NCI-H345 (cell line): ENCODE data around the gene FOXK2.
A peak's percentile ranks its signal among the peaks of the same experiment; 100 is the strongest.

Experiments used
- DNase-seq: peaks from one replicate; lab custom pipeline; 2025; lab: John Stamatoyannopoulos, UW

The FOXK2 gene

DNA sequence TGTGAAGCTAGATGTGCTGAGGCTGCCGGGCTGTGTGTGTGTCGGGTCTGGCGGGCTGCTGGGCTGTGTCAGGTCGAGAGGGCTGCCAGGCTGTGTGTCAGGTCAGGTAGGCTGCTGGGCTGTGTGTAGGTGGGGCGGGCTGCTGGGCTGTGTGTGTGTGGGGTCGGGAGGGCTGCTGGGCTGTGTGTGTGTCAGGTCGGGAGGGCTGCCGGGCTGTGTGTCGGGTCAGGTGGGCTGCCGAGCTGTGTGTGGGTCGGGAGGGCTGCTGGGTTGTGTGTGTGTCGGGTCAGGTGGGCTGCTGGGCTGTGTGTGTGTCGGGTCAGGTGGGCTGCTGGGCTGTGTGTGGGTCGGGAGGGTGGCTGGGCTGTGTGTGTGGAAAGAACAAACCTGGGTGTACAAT, 120.1 kb downstream of the FOXK2 start:
- DNase-seq, result no peak

DNA sequence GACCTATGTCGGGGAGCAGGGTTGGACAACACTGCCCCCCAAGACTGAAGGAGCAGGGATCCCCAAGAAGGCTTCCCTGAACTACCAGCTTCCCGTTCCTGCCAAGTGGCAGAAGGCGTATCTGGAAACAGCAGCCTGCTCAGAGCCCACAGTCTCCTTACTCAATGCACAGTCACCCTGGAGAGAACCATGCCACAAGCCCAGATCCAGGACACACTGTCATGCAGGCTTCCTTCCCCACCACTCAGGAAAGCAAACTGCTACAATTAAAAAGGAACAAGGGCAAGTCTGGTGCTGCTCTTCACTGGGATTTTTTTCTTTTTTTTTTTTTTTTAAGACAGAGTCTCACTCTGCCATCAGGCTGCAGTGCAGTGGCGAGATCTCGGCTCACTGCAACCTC, 120.5 kb downstream of the FOXK2 start:
- no peak for DNase-seq

DNA sequence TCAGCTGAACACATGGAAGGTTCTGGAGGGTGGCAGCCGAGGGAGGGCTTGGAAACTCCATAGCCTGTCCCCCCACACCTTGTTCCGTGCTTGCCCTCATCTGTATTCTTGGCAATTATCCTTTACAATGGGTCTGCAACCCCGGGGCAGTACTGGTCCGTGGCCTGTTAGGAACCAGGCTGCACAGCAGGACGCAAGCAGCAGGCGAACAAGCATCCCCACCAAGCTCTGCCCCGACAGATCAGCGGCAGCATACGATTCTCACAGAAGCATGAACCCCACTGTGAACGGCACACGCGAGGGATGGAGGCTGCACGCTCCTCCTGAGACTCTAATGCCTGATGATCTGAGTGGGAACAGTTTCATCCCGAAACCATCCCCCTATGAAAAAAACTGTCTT, 122.5 kb downstream of the FOXK2 start:
- DNase-seq, result no peak

DNA sequence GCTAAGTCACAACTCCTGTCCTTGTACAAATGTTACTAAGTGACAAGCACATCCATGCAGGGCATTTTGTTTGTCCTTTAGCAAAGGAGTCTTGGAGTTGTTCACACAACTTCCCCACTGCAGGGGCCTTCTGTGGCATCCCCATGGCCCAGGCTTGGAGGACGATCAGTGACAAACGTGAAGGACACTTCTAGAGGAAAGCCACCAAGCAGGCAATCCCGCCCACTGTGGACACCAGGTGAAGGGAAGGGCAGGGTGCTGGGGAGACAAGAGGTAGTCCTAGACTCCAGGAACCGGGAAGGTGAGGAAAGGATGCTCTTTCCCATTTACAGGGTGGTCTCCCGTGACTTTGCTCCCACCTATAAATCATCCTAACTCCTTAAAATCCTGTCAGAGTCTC, 124.6 kb downstream of the FOXK2 start:
- DNase-seq, result no peak

DNA sequence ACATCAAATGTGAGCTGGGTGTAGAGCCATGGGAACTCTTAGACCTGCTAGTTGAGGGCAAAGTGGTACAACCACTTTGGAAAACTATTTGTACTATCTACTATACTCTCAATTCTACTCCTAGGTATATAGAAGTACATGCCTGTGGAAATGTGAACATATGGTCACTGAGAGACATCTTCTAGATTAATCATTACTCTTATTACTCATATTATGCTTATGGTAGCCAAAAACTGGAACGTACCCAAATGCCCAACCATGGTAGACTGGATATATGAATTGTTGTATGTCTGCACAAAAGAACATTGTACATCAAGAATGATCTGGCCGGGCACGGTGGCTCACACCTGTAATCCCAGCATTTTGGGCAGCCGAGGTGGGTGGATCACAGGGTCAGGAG, 126.0 kb downstream of the FOXK2 start:
- no peak for DNase-seq

DNA sequence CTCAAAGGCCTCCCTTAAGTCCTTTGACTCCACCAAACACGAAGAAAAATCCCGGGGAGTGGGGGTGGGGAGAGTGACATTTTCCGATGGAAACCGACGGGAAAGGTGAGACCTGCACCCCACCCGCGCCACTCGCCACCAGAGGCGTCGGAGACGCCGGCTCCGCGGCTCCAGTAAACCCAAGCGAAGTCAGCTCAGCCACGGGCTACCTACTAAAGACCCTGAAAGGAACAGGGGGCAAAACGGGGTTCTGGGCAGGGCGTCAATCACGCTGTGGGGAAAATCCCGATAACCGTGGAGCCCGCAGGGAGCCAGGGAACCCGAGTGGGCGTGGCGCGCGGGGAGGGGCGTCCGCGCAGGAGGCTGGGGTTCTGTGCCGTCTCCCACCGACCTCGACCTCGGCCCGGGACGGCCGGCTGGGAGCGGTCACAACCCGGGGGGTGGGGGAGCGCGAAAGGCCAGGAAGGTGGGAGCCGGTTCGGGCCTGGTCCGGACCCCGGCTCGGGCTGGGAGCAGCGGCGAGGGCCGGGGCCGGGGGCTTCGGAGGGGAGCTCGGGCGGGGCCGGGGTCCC, 128.1 kb downstream of the FOXK2 start:
- peak; percentile 25 for DNase-seq

DNA sequence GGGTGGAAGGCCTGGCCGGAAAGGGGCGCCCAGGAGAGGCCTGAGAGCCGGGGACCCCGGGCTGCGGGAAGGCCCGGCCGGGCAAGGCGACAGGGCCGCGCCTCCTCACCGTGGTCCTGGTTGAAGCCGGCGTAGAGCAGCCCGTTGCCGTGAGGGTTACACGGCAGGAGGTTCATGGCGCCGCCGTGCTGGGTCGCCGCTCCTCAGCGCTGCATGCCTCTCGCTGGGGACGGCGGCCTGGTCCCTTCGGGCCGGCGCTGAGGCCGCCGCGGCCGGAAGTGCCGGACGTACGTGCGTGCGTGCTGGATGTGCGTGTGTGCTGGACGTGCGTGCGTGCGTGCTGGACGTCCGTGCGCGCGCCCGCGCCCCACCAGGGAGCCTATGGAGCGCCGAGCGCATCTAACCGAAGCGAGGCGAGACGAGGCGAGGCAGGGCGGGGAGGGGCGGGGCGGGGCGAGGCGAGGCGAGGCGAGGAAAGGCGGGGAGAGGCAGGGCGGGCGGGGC, 128.7 kb downstream of the FOXK2 start, which contains the start of gene WDR45B:
Gene WDR45B, minus strand, starts transcription at position 280 of the 504 bp plus-strand sequence. Its CDS starts 104 bp downstream, at position 176.
- peak; percentile 99 for DNase-seq

DNA sequence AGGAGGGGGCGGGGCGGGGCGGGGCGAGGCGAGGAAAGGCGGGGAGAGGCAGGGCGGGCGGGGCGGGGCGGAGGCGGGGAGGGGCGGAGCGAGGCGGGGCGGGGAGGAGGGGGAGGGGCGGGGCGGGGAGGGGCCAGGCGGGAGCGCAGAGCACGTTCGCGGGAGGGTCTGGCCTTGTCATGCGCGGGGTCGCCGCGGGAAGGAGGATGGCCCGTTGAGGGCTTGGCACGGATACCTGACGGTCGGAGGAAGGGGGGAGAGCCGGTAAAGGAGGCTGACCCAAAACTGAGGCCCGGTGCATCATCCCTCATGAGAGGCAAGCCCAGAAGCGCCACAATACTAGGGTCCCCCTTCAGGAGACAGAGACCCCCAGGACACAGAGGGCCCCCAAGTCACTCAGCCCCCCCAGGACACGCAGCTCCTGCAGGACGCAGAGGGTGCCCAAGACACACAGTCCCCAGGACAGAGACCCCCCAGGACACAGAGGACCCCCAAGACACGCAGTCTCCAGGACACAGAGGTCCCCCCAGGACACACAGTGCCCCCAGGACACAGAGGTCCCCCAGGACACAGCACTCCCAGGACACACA, 129.3 kb downstream of the FOXK2 start:
- peak; percentile 68 for DNase-seq

DNA sequence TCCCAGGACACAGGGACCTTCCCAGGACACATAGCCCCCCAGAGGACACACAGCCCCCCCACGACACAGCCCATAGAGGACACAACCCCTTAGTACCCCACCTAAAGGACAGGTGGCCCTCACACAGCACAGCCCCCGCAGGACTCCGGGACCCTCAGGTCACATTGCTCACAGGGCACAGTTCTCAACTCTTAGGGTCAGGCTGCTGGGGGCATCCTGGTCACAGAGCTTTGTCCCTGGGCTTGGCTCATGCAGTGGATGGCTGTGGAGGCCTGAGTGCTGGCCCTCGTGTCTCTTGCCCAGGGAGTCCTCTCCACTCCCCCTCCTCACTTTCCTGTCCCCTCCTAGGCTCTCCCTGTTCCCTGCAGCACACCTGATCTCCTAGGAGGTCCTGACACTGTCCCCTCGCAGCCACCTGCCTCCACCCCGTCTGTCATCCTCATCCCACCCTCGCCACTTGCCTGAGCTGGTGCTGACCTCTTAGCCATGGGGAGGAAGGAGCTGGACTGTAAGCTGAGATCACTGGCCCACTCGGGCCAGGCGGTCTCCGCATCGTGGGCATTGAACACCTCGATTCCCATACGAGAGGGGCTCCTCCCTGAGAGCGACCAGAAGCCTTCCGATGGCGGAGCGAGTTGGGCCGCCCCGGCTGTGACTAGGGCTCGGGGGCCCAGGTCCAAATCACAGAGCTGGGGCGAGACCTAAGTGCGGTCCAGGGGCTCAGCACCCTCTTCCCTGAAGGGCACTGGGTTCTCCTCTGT, 130.1 kb downstream of the FOXK2 start:
- DNase-seq, result no peak

DNA sequence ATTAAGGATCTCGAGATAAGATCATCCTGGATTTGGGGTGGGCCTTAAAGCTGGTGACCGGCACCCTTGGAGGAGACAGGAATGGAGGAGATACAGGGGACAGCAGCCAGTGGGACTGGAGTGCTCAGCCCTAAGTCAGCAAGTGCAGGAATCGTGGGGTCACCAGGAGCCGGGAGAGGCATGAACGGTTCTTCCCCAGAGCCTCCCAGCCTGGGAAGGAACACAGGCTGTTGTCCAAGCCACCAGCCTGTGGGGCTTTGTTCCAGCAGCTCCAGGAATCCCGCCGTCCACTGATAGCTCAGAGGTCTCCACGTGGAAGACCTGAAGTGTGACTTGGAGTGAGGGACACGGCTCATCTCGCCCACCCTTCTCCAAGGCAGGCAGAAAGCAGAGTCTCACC, 131.2 kb downstream of the FOXK2 start:
- no peak for DNase-seq

DNA sequence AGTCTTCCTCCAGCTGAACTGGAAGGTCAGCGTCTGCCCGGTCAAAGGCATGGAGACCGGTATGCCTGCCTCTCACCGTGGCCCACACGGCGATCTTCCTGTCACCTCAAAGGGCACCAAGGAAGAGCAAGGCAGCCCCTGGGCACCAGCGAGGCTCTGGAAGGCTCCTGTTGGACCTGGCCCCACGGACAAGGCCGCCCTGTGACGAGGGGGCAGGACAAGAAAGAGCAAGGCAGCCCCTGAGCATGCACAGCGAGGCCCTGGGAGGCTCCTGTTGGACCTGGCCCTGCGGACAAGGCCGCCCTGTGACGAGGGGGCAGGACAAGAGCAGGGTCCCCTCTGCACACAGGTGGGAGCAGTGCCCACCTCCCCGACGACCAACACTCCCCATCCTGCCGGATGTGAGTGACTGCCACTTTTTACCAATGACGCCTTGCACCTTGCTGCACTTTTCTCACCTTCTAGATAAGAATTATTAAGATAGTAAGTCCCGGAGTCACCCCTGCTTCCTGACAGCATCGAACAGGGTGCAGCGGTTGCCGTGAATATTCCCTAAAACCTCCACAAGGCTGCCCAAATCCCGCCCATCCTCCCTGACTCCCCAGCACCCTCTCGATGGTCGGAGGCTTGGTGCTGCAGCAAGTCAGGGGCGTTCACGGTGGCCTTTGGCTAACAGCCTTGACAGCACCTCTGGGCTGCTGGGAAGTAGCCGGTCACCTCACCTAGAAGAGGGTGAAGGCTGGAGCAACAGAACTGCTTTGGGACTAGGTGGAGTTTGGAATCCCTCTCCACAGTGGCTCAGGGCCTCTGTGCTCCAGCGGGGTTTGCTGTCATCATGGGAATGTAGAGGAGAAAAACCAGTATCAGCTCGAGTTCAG, 134.4 kb downstream of the FOXK2 start:
- DNase-seq, result no peak
